A549 (cell line): Measurements from ENCODE around the gene FOXE1. TPM values are rescaled to one million over a fixed set of nuclear protein-coding genes. Genes with fewer than 3 reads are reported as not detected.

Experiments
- ATAC-seq, 2 experiments: fragments of 200-7000 bp in 1 of 2; fragments of >200 bp in 1 of 2; cut with Nextera tagmentation in 1 of 2; cut with Tn5 transposase in 1 of 2; 3 replicates each; pipeline versions ENCODE4 v1.8.0 to v1.9.1; 2018 to 2020; ENCODE audit warnings: mild to moderate bottlenecking in 1 of 2, moderate library complexity in 1 of 2
- CTCF ChIA-PET: fragments of 300-600 bp; sonication (Branson Sonifier 250); formaldehyde crosslinking; extraction: SDS; loops from one replicate; lab custom pipeline; 2021; ENCODE audit warnings: antibody characterized with exemption, inconsistent platforms; lab: Yijun Ruan, JAX
- POLR2A ChIA-PET: fragments of 350-600 bp; formaldehyde crosslinking; extraction: SDS; loops from one replicate; lab custom pipeline; 2021; ENCODE audit warnings: antibody characterized with exemption, inconsistent platforms; lab: Yijun Ruan, JAX
- DNase-seq, 2 experiments: peaks; one replicate each; pipeline versions ENCODE4 v3.0.0 to v3.0.0-alpha.2; 2011 to 2016; ENCODE audit warnings: low read depth in 1 of 2, low spot score in 1 of 2
- FAIRE-seq: peaks from 2 replicates; lab custom pipeline; 2011; peaks lifted over from hg19 to GRCh38; lab: Jason Lieb, UNC
- H3K27ac ChIP-seq, 2 experiments: fragments of >200 bp; sonication (Bioruptor Twin); formaldehyde crosslinking; 3 replicates each; pipeline ENCODE4 v1.5.1; 2016 to 2017
- H3K4me1 ChIP-seq: fragments of >200 bp; sonication (Bioruptor Twin); formaldehyde crosslinking; 3 replicates; pipeline ENCODE4 v1.6.1; 2016
- H3K4me2 ChIP-seq: fragments of >200 bp; sonication (Bioruptor Twin); formaldehyde crosslinking; 3 replicates; pipeline ENCODE4 v1.6.1; 2016
- H3K4me3 ChIP-seq: fragments of >200 bp; sonication (Bioruptor Twin); formaldehyde crosslinking; 3 replicates; pipeline ENCODE4 v1.5.1; 2016
- H3K9me3 ChIP-seq: fragments of >200 bp; sonication (Bioruptor Twin); formaldehyde crosslinking; 3 replicates; pipeline ENCODE4 v1.6.1; 2016
- BCL3 ChIP-seq: fragments of >200 bp; sonication (Bioruptor Twin); formaldehyde crosslinking; IDR thresholded peaks from 3 replicates; pipeline ENCODE4 v1.6.1; 2016
- BHLHE40 ChIP-seq: IDR thresholded peaks from 2 replicates; pipeline ENCODE4 v1.6.1; 2012; ENCODE audit warnings: low read depth, low read length, inconsistent platforms
- CBX8 ChIP-seq: fragments of 200-600 bp; sonication (generic); IDR thresholded peaks from 2 replicates; pipeline ENCODE4 v1.6.1; 2016
- CEBPB ChIP-seq, 2 experiments: fragments of >200 bp in 1 of 2; sonication (Bioruptor Twin) in 1 of 2; formaldehyde crosslinking in 1 of 2; IDR thresholded peaks; 2 replicates each; pipeline ENCODE4 v1.6.1; 2012 to 2016
- CHD4 ChIP-seq: fragments of 200-600 bp; sonication (generic); IDR thresholded peaks from 2 replicates; pipeline ENCODE4 v1.6.1; 2016; ENCODE audit warnings: antibody characterized with exemption, mild to moderate bottlenecking, borderline replicate concordance
- EHF ChIP-seq: fragments of 250-450 bp; sonication (Bioruptor Pico); IDR thresholded peaks from 2 replicates; pipeline ENCODE4 v1.5.0; 2020; ENCODE audit warnings: mild to moderate bottlenecking
- EHMT2 ChIP-seq: fragments of 200-600 bp; sonication (generic); IDR thresholded peaks from 2 replicates; pipeline ENCODE4 v1.6.1; 2016; ENCODE audit warnings: antibody characterized with exemption, low read depth, mild to moderate bottlenecking, moderate library complexity
- EP300 ChIP-seq, 2 experiments: fragments of >200 bp; sonication (Bioruptor Twin); formaldehyde crosslinking; IDR thresholded peaks; 2 replicates in 1 of 2; 3 replicates in 1 of 2; pipeline ENCODE4 v1.6.1; 2016 to 2017
- FOSB ChIP-seq: fragments of 250-450 bp; sonication (Bioruptor Pico); IDR thresholded peaks from 2 replicates; pipeline ENCODE4 v1.5.0; 2020; ENCODE audit warnings: mild to moderate bottlenecking, moderate library complexity
- KDM1A ChIP-seq: fragments of 200-600 bp; sonication (generic); IDR thresholded peaks from 2 replicates; pipeline ENCODE4 v1.6.1; 2016; ENCODE audit warnings: low read depth, mild to moderate bottlenecking
- KDM5A ChIP-seq: fragments of 200-600 bp; sonication (generic); IDR thresholded peaks from 2 replicates; pipeline ENCODE4 v1.6.1; 2016; ENCODE audit warnings: antibody characterized with exemption, mild to moderate bottlenecking
- MAFK ChIP-seq: fragments of 450-650 bp; IDR thresholded peaks from 2 replicates; pipeline ENCODE4 v1.6.1; 2014; ENCODE audit not compliant: partially characterized antibody
- MAX ChIP-seq: IDR thresholded peaks from 2 replicates; pipeline ENCODE4 v1.6.1; 2012
- MYC ChIP-seq: IDR thresholded peaks from 2 replicates; pipeline ENCODE4 v1.6.1; 2012; ENCODE audit warnings: mild to moderate bottlenecking, inconsistent platforms, low read length, improper control_type of control experiment, borderline replicate concordance
- RAD21 ChIP-seq, 2 experiments: fragments of >200 bp in 1 of 2; sonication (Bioruptor Twin) in 1 of 2; formaldehyde crosslinking in 1 of 2; IDR thresholded peaks in 1 of 2; conservative IDR thresholded peaks in 1 of 2; 2 replicates in 1 of 2; 3 replicates in 1 of 2; pipeline ENCODE4 v1.6.1; 2012 to 2018; ENCODE audit warnings: inconsistent platforms in 1 of 2
- RFX5 ChIP-seq: fragments of 450-650 bp; IDR thresholded peaks from 2 replicates; pipeline ENCODE4 v1.7.1; 2014; ENCODE audit warnings: antibody characterized with exemption, mild to moderate bottlenecking, moderate library complexity
- TP53 ChIP-seq: fragments of 250-450 bp; sonication (Bioruptor Pico); IDR thresholded peaks from 2 replicates; pipeline ENCODE4 v1.5.0; 2021; ENCODE audit warnings: mild to moderate bottlenecking, moderate library complexity
- WGBS: methylation state at CpG from one replicate; pipeline ENCODE4 v1.1.6; 2017; ENCODE audit errors: missing lambda C conversion rate; 5-methylcytosine and 5-hydroxymethylcytosine counted together
- polyA plus RNA-seq, 4 experiments: library from polyadenylated mRNA; depleted of rRNA in 3 of 4; stranded (reverse); fragments of >200 nt; fragmentation: RNase III in 1 of 4; extraction: RNeasy Plus Mini Kit Qiagen cat#74134 plus additional on column Dnase treatment in 1 of 4; gene quantifications; 2 replicates in 3 of 4; 3 replicates in 1 of 4; pipeline ENCODE4 v1.2.3, GENCODE V29; 2011 to 2017
- TF ChIP-seq, protein P1 (sequence below): fragments of 450-650 bp; IDR thresholded peaks from 2 replicates; pipeline ENCODE4 v1.6.1; 2014; ENCODE audit warnings: antibody characterized with exemption

FOXE1 gene
- polyA plus RNA-seq, 2 of the 4 experiments (the other 2 are of a cell fraction) = 5.5 to 6.3 TPM

DNA sequence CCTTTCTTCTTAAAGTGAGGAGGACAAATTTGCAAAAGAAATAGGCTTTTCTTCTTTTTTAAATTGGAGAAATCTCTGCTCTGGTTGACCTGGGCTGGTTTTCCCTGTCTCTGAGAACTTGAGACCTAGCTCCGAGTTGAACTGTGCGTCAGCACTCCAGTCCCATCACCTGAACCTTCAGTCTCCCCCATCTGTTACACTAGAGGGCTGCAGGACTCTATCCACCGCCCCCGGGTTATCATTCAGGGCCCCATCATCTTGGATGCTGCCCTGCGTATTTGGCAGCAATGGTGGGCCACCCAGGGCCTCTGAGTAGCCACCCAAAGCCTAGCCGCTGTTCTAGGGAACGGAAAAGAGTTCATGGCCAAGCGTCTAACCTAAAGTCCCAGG lies 2.5 kb downstream of the FOXE1 start:
- TF ChIP-seq EHMT2 = no peak
- no peak for TF ChIP-seq KDM1A
- ATAC-seq = no peak
- ChIA-PET CTCF (interaction anchor here (2.4 kb wide), 1 partner anchor 45 kb away, joined by 22 read pairs; no protein-coding TSS in a partner anchor), POLR2A (no interaction called here)
- FAIRE-seq = no peak
- no peak for DNase-seq
- H3K4me1 ChIP-seq = peaks cover 28% of the 10 kb centered on the region
- no peaks in the 10 kb centered on the region for H3K9me3 ChIP-seq
- 98% methylated on average over 8 of the region's 8 CpGs for WGBS
- H3K27ac ChIP-seq = peak overlapping the region in 1 of 2 experiments; percentile 98; a peak in 1 of 6 replicates
- H3K4me2 ChIP-seq = peak overlapping the region; percentile 88
- H3K4me3 ChIP-seq = no peak overlapping the region

DNA sequence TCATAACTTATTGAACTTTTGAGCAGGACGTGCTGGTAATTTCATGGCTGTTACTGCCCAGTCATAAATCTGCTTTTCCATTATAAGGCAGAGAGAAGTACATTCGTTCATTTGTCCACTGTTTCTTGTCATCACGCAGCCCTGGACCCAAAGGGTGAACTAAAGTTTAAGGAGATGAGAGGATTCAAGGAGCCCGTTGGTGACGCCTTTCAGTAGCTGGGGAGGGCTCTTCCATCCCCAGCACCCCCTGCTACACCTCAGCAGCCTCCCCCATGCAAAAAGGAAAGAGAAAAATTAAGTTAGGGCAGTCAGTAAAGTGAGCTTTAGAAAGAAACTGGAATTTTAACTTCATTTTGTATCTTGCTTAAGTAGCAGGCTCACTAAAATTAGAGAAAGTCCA lies 2.9 kb downstream of the FOXE1 start:
- Histone ChIP-seq H3K4me3 (no peak overlapping the region), H3K4me2 (peak overlapping the region; percentile 88), H3K9me3 (no peaks in the 10 kb centered on the region), H3K27ac (peak overlapping the region in 1 of 2 experiments; percentile 98; a peak in 1 of 6 replicates), H3K4me1 (peaks cover 28% of the 10 kb centered on the region)
- POLR2A ChIA-PET = no interaction called here
- ATAC-seq (no peak), FAIRE-seq (no peak), DNase-seq (no peak)
- 88% methylated on average over 5 of the region's 5 CpGs for WGBS
- CTCF ChIA-PET = no interaction called here
- TF ChIP-seq EHF (no peak), RFX5 (no peak), FOSB (CRISPR knock-in tag) (no peak), CHD4 (no peak), CEBPB (IDR thresholded peaks at IDR 0.05) (no peak), MAFK (no peak), CBX8 (no peak), RAD21 (conservative IDR thresholded peaks at IDR 0.05 in 1 of 2, IDR thresholded peaks at IDR 0.05 in 1 of 2) (no peak), EP300 (IDR thresholded peaks at IDR 0.05) (no peak), MAX (no peak), TP53 (CRISPR knock-in tag) (no peak), KDM5A (no peak), BCL3 (no peak), MYC (no peak)
- TF ChIP-seq, protein P1, sequence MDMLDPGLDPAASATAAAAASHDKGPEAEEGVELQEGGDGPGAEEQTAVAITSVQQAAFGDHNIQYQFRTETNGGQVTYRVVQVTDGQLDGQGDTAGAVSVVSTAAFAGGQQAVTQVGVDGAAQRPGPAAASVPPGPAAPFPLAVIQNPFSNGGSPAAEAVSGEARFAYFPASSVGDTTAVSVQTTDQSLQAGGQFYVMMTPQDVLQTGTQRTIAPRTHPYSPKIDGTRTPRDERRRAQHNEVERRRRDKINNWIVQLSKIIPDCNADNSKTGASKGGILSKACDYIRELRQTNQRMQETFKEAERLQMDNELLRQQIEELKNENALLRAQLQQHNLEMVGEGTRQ = no peak

DNA sequence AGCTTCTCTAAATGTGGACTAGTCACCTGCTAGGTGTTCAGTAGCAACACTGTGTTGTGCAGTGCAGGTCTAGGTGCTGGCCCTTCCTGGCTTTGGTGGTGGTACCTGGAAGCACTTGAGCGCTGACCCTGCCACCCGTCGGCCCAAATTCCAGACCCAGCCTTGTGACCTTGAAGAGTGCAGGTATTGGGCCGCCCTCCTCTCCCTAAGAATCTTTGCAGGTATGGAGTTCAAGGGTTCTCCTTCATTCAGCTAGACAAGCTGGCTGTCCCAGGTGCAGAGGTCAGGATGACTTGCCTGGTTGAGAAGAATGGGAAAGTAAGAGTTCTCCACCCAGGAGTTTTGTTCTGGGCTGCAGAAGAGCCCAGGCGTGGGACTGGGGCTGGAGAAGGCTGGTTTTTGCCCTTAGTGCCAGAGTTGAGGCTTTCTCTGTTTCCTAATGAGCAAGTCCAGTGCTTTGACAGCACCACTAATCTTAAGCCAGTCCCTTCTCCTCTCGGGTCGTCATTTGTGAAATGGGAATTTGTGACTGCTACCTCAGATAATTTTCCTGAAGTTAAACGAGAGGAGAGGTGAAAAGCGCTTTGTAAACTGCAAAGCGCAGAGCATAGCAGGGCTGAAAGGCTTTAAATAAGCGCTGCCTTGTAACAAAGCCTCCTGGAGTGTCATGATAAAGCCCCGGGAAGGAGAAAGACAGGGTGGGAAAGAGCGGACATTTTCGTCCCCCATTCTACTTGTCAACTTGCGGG lies 4.0 kb downstream of the FOXE1 start:
- no peak for DNase-seq
- Histone ChIP-seq H3K4me2 (no peak overlapping the region), H3K9me3 (no peaks in the 10 kb centered on the region), H3K4me1 (peaks cover 28% of the 10 kb centered on the region)
- 92% methylated on average over 15 of the region's 15 CpGs for WGBS
- POLR2A ChIA-PET = no interaction called here
- FAIRE-seq = no peak
- ATAC-seq = no peak
- no peak for TF ChIP-seq BHLHE40
- TF ChIP-seq, all 56 proteins: peak for 0
- H3K4me3 ChIP-seq = no peak overlapping the region
- CTCF ChIA-PET = no interaction called here
- H3K27ac ChIP-seq = peak overlapping the region in 1 of 2 experiments; percentile 39; a peak in 1 of 6 replicates
